NB4 (cell line): Measurements from ENCODE around the gene ITGB3.

Experiments used
- CTCF ChIP-seq: IDR thresholded peaks from one replicate; pipeline ENCODE4 v1.5.1; 2012; ENCODE audit warnings: low read depth, low read length
- MAX ChIP-seq: IDR thresholded peaks from 2 replicates; pipeline ENCODE4 v1.6.1; 2011; ENCODE audit warnings: low read depth, low read length
- MYC ChIP-seq: IDR thresholded peaks from 2 replicates; pipeline ENCODE4 v1.6.1; 2011; ENCODE audit warnings: low read depth, low read length
- POLR2A ChIP-seq: IDR thresholded peaks from 2 replicates; pipeline ENCODE4 v1.6.1; 2011; ENCODE audit warnings: mild to moderate bottlenecking; ENCODE audit not compliant: insufficient read length; ENCODE audit errors: extremely low read depth

GRCh38 chr17:47240806-47241205, 12.8 kb upstream of the ITGB3 start:
- no peak for TF ChIP-seq POLR2A
- no peak for TF ChIP-seq CTCF
- TF ChIP-seq MAX, result no peak
- TF ChIP-seq MYC, result no peak
